Cardiac fibroblast (primary cell): Measurements from ENCODE around the gene FADS3.

Source experiments
- DNase-seq, 2 donors: peaks; one replicate each; pipeline versions ENCODE4 v3.0.0 to v3.0.0-alpha.2; 2010; ENCODE audit warnings: low read depth in 2 of 2
- H3K4me3 ChIP-seq, 2 donors: replicated peaks in 1 of 2; 1 replicate in 1 of 2; 2 replicates in 1 of 2; pipeline ENCODE4 v1.5.1; 2011; ENCODE audit warnings: low read depth in 2 of 2, low read length in 2 of 2, mild to moderate bottlenecking in 2 of 2, moderate library complexity in 1 of 2
- TF ChIP-seq, protein P1 (sequence below): IDR thresholded peaks from one replicate; pipeline ENCODE4 v1.5.1; 2011; ENCODE audit warnings: low read depth, mild to moderate bottlenecking, low read length, inconsistent platforms

FADS3 gene

GRCh38 chr11:61891331-61892084 lies at the start of gene FADS3:
FADS3 (minus strand) TSS chr11:61891545; CDS start chr11:61891381, 164 bp downstream.
- TF ChIP-seq, protein P1, sequence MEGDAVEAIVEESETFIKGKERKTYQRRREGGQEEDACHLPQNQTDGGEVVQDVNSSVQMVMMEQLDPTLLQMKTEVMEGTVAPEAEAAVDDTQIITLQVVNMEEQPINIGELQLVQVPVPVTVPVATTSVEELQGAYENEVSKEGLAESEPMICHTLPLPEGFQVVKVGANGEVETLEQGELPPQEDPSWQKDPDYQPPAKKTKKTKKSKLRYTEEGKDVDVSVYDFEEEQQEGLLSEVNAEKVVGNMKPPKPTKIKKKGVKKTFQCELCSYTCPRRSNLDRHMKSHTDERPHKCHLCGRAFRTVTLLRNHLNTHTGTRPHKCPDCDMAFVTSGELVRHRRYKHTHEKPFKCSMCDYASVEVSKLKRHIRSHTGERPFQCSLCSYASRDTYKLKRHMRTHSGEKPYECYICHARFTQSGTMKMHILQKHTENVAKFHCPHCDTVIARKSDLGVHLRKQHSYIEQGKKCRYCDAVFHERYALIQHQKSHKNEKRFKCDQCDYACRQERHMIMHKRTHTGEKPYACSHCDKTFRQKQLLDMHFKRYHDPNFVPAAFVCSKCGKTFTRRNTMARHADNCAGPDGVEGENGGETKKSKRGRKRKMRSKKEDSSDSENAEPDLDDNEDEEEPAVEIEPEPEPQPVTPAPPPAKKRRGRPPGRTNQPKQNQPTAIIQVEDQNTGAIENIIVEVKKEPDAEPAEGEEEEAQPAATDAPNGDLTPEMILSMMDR: no peak
- H3K4me3 ChIP-seq: peak within 1 kb of the TSS; percentile 89 to 92
- peak; percentile 72 to 90 for DNase-seq

DNA sequence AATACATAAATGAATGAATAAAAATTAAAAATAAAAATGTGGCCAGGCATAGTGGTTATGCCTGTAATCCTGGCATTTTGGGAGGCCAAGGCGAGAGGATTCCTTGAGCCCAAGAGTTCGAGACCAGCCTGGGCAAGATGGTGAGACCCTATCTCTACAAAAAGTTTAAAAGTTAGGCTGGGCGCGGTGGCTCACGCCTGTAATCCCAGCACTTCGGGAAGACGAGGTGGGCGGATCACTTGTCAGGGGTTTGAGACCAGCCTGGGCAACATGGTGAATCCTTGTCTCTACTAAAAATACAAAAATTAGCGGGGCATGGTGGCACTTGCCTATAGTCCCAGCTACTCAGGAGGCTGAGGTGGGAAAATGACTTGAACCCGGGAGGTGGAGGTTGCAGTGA lies 49.1 kb upstream of the FADS3 start:
- DNase-seq: no peak
- TF ChIP-seq, protein P1: no peak
- H3K4me3 ChIP-seq: no peak overlapping the region

- DNase-seq: no peak
- no peak overlapping the region for H3K4me3 ChIP-seq
- TF ChIP-seq, protein P1: no peak
Observed at GRCh38 chr11:61935861-61936260, 44.5 kb upstream of the FADS3 start.

GRCh38 chr11:61930933-61931332 lies 39.6 kb upstream of the FADS3 start:
- H3K4me3 ChIP-seq: no peak overlapping the region
- TF ChIP-seq, protein P1: no peak
- DNase-seq: no peak

DNA sequence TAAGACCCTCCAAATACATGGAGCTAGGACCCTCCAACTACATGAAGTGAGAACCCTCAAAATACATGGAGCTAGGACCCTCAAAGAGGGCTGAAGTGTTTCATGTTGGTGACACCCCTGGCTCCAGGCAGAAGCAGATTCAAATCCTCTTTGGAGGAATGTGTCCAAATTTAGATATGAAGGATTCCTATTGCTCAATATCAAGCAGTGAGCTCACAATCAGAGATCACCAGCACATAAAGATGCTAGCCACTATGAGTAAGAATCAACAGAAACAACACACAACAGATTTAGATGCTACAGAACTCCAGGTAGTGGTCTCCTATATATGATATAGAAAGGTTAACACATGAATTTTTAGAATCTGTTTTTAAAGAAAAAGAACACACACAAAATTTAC lies 37.3 kb upstream of the FADS3 start:
- H3K4me3 ChIP-seq: no peak overlapping the region
- DNase-seq: peak; percentile 41
- TF ChIP-seq, protein P1: no peak

GRCh38 chr11:61927501-61927900 lies 36.2 kb upstream of the FADS3 start:
- TF ChIP-seq, protein P1: no peak
- no peak for DNase-seq
- H3K4me3 ChIP-seq: no peak overlapping the region
